SU-DHL-6 (cell line): Measurements from ENCODE around the gene DHRS7.

Experiments
- H2AFZ ChIP-seq: fragments of 200-600 bp; sonication (generic); 2 replicates; pipeline ENCODE4 v1.6.1; 2014; ENCODE audit warnings: low read depth, mild to moderate bottlenecking, moderate library complexity, mixed read lengths, antibody characterized with exemption, low read length; ENCODE audit not compliant: severe bottlenecking
- H3F3A ChIP-seq: fragments of 200-600 bp; shearing (Covaris generic); 2 replicates; pipeline ENCODE4 v1.6.0; 2016; ENCODE audit warnings: antibody characterized with exemption, mild to moderate bottlenecking; ENCODE audit not compliant: insufficient read depth
- H3K27ac ChIP-seq: fragments of 200-600 bp; sonication (generic); 2 replicates; pipeline ENCODE4 v1.5.1; 2016; ENCODE audit warnings: low read depth, mild to moderate bottlenecking, low read length, moderate library complexity, mixed read lengths
- H3K27me3 ChIP-seq: fragments of 200-600 bp; sonication (generic), shearing (Covaris generic); 2 replicates; pipeline ENCODE4 v1.6.0; 2014; ENCODE audit warnings: mild to moderate bottlenecking, low read length
- H3K36me3 ChIP-seq: fragments of 200-600 bp; sonication (generic); 2 replicates; pipeline ENCODE4 v1.6.1; 2014; ENCODE audit warnings: mild to moderate bottlenecking, low read length, mixed read lengths
- H3K4me2 ChIP-seq: fragments of 300-600, 200-600 bp; shearing (Covaris generic), sonication (generic); 2 replicates; pipeline ENCODE4 v1.6.0; 2014; ENCODE audit warnings: low read length, low read depth, mild to moderate bottlenecking; ENCODE audit not compliant: poor library complexity, severe bottlenecking
- H3K4me3 ChIP-seq: fragments of 200-600 bp; sonication (generic); 2 replicates; pipeline ENCODE4 v1.5.1; 2014; ENCODE audit warnings: antibody characterized with exemption, low read length, mild to moderate bottlenecking, mixed read lengths; ENCODE audit not compliant: insufficient read depth, poor library complexity, severe bottlenecking
- H3K79me2 ChIP-seq: fragments of 200-600 bp; sonication (generic); 2 replicates; pipeline ENCODE4 v1.6.1; 2014; ENCODE audit warnings: mild to moderate bottlenecking, low read length, moderate library complexity; ENCODE audit not compliant: insufficient read depth
- H3K9ac ChIP-seq: fragments of 200-600 bp; sonication (generic); 2 replicates; pipeline ENCODE4 v1.7.0; 2014; ENCODE audit warnings: mild to moderate bottlenecking, low read length
- H3K9me2 ChIP-seq: fragments of 200-600 bp; sonication (generic); replicated peaks from 2 replicates; pipeline ENCODE4 v1.6.1; 2014; ENCODE audit warnings: low read length; ENCODE audit not compliant: insufficient read depth
- H3K9me3 ChIP-seq: fragments of 200-600 bp; sonication (generic); 2 replicates; pipeline ENCODE4 v1.6.1; 2014; ENCODE audit warnings: low read length, mixed read lengths; ENCODE audit not compliant: insufficient read depth
- H4K20me1 ChIP-seq: fragments of 200-600 bp; sonication (generic); 2 replicates; pipeline ENCODE4 v1.6.1; 2014; ENCODE audit warnings: low read depth, mild to moderate bottlenecking, antibody characterized with exemption, low read length, moderate library complexity, mixed read lengths
- EZH2phosphoT487 ChIP-seq: fragments of 200-600 bp; sonication (generic), shearing (Covaris generic); conservative IDR thresholded peaks from 2 replicates; pipeline ENCODE4 v1.6.1; 2018; ENCODE audit warnings: mild to moderate bottlenecking, antibody characterized with exemption, low read length, moderate library complexity, mixed read lengths
- TF ChIP-seq, protein P1 (sequence below): fragments of 200-600 bp; sonication (generic); IDR thresholded peaks from one replicate; pipeline ENCODE4 v1.5.1; 2017; ENCODE audit warnings: antibody characterized with exemption, mild to moderate bottlenecking, low read length, moderate library complexity; ENCODE audit not compliant: insufficient read depth, poor library complexity, severe bottlenecking

The DHRS7 gene

DNA sequence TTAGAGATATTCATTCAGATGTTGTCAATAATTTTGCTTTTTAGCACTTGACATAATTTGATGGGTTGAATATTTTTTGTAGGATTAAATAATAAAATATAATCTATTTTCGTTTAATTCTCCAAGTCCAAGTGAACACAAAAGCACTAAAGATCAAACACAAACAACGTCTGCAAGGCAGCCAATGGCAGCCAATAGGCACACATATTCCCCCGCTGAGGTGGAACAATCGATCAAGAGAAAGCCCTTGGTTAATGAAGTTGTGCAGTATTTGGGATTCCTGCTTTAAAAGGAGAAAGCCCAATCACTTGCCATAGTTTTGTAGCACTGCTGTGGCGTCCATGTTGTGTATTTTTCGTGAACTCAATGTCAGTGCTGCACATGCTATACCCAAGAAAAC lies 1.5 kb downstream of the DHRS7 start:
- Histone ChIP-seq H3K27ac (0 out of 2 replicates have a peak overlapping the region, but pooled peaks have one; percentile 66), H3K79me2 (peaks cover 20% of the 10 kb centered on the region), H3K9ac (peak overlapping the region; percentile 86), H3K36me3 (no peaks in the 10 kb centered on the region), H3K4me3 (peak overlapping the region; percentile 67), H3F3A (peaks cover 7% of the 10 kb centered on the region), H2AFZ (no peak overlapping the region), H4K20me1 (no peaks in the 10 kb centered on the region), H3K9me3 (no peaks in the 10 kb centered on the region), H3K4me2 (peak overlapping the region; percentile 92), H3K9me2 (no peaks in the 10 kb centered on the region), H3K27me3 (no peaks in the 10 kb centered on the region)
- TF ChIP-seq, protein P1, sequence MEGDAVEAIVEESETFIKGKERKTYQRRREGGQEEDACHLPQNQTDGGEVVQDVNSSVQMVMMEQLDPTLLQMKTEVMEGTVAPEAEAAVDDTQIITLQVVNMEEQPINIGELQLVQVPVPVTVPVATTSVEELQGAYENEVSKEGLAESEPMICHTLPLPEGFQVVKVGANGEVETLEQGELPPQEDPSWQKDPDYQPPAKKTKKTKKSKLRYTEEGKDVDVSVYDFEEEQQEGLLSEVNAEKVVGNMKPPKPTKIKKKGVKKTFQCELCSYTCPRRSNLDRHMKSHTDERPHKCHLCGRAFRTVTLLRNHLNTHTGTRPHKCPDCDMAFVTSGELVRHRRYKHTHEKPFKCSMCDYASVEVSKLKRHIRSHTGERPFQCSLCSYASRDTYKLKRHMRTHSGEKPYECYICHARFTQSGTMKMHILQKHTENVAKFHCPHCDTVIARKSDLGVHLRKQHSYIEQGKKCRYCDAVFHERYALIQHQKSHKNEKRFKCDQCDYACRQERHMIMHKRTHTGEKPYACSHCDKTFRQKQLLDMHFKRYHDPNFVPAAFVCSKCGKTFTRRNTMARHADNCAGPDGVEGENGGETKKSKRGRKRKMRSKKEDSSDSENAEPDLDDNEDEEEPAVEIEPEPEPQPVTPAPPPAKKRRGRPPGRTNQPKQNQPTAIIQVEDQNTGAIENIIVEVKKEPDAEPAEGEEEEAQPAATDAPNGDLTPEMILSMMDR, result no peak
- no peak for TF ChIP-seq EZH2phosphoT487

DNA sequence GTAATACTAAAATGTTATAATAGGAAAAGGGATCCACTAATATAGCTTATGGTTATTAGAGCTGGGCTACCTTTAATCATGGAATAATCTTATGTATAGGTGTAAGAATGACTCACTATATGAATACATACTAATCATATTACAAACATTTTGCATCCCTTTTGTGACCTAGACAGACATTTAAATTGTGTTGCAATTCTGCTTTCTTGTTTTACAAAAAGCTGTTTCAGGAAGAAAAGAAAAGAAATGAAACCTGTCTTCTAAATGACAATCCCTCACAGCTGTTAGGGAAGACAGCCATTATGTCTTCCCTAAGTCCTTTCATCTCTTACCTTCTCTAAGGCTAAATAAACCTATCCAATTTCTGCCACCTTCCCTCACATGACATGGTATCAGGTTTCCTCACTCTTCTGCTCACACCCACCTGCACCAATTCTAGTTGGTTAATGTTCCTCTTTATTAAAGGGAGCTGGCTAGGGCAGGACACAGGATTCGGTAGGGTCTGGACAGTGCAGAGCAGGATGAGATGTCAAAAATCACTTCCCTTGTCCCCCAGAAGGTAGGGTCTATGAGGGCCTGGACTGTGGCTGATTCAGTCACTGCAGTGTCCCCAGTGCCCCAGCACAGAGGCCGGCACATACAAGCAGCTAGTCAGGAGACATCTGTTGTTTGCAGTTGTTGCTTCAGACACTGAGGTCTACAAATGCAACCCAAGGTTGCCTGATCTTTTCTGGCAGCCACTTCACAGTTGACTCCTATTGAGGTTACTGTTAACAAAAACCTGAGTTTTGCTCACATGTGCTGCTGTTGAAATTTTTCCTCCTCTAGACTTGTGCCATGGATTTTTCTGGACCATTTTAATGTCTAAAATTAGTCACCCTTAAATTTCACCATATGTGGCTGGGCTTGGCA lies 3.7 kb downstream of the DHRS7 start:
- peaks cover 38% of the 10 kb centered on the region for H3K79me2 ChIP-seq
- H3K27me3 ChIP-seq, result no peaks in the 10 kb centered on the region
- peak overlapping the region; percentile 15 for H3K27ac ChIP-seq
- TF ChIP-seq, protein P1, result no peak
- no peak for TF ChIP-seq EZH2phosphoT487
- no peak overlapping the region for H3K4me2 ChIP-seq
- H3K9me2 ChIP-seq, result no peaks in the 10 kb centered on the region
- H4K20me1 ChIP-seq, result no peaks in the 10 kb centered on the region
- H2AFZ ChIP-seq, result no peak overlapping the region
- H3K4me3 ChIP-seq, result no peak overlapping the region
- peaks cover 9% of the 10 kb centered on the region for H3F3A ChIP-seq
- no peaks in the 10 kb centered on the region for H3K36me3 ChIP-seq
- no peaks in the 10 kb centered on the region for H3K9me3 ChIP-seq
- H3K9ac ChIP-seq, result no peak overlapping the region

DNA sequence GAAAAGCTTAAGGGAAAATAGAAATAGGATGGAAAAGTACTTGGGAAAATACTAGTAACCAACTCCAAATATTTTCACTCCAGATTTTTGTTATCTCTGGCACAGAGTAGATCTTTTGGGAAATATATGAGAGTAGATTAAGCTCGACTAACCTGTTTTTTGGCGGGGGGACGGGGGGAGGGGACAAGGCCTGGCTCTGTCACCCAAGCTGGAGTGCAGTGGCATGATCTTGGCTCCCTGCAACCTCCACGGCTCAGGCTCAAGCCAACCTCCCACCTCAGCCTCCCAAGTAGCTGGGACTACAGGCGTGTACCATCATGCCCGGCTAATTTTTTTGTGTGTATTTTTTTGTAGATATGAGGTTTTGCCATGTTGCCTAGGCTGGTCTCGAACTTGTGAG lies 4.8 kb downstream of the DHRS7 start:
- Histone ChIP-seq H3K79me2 (peaks cover 46% of the 10 kb centered on the region), H3K27ac (no peak overlapping the region), H3K9me2 (no peaks in the 10 kb centered on the region), H3K4me2 (no peak overlapping the region), H3K4me3 (no peak overlapping the region), H3K27me3 (no peaks in the 10 kb centered on the region), H4K20me1 (no peaks in the 10 kb centered on the region), H3K36me3 (no peaks in the 10 kb centered on the region), H3F3A (peaks cover 9% of the 10 kb centered on the region), H3K9me3 (no peaks in the 10 kb centered on the region), H2AFZ (no peak overlapping the region), H3K9ac (no peak overlapping the region)
- TF ChIP-seq, protein P1, result no peak
- TF ChIP-seq EZH2phosphoT487, result no peak
